GM10248 (cell line): ENCODE data around the gene INPP4B.

Source experiments
- CTCF ChIA-PET: fragments of 300-600 bp; sonication (Branson Sonifier 250); formaldehyde crosslinking; extraction: SDS; loops from one replicate; lab custom pipeline; 2021; ENCODE audit warnings: antibody characterized with exemption; lab: Yijun Ruan, JAX
- POLR2A ChIA-PET: fragments of 350-650 bp; sonication (Branson Sonifier 250); formaldehyde crosslinking; extraction: SDS; loops from one replicate; lab custom pipeline; 2020; ENCODE audit warnings: antibody characterized with exemption; lab: Yijun Ruan, JAX
- DNase-seq: peaks from one replicate; pipeline ENCODE4 v3.0.0; 2012; ENCODE audit errors: extremely low spot score
- CTCF ChIP-seq: IDR thresholded peaks from 2 replicates; pipeline ENCODE4 v1.5.1; 2012; ENCODE audit warnings: mild to moderate bottlenecking, low read depth; ENCODE audit errors: extremely low read depth, missing control alignments, control extremely low read depth

The INPP4B gene

DNA sequence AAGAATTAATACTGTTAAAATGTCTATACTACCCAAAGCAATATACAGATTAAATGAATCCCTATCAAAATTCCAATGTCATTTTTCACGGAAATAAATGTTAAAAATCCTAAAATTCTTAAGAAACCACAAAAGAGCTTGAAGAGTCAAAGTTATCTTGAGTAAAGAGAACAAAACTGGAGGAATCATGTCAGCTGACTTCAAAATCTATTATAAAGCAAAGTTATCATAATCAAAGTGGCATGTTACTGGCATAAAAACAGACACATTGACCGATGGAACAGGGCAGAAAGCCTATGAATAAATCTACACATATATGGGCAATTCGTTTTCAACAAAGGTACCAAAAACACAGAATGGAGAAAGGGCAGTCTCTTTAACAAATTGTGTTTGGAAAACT, 579.0 kb downstream of the INPP4B start:
- ChIA-PET POLR2A (no interaction called here), CTCF (no interaction called here)
- DNase-seq = no peak
- no peak for TF ChIP-seq CTCF

DNA sequence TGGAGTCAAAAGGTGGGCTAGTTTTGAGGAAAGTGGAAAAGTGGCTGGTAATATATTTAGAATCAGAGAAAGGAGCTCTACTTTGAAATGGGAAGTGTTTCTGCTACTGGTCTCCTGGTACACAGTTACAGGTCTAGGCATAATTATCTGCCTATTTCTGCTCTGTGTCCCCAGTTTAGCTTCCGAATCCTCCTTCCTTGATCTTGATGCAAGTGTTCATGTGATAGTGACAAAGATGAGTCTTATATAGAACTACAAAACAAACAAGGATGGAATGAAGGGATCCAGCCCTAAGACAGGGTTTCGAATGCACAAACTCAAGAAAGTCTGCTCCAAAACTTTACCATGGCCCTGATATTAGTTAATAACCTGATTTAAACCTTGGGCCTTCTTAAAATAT, 580.2 kb downstream of the INPP4B start:
- no peak for DNase-seq
- TF ChIP-seq CTCF = no peak
- ChIA-PET POLR2A (no interaction called here), CTCF (interaction anchor here (1.7 kb wide), 1 partner anchor 17 kb away, joined by 7 read pairs; no protein-coding TSS in a partner anchor)

DNA sequence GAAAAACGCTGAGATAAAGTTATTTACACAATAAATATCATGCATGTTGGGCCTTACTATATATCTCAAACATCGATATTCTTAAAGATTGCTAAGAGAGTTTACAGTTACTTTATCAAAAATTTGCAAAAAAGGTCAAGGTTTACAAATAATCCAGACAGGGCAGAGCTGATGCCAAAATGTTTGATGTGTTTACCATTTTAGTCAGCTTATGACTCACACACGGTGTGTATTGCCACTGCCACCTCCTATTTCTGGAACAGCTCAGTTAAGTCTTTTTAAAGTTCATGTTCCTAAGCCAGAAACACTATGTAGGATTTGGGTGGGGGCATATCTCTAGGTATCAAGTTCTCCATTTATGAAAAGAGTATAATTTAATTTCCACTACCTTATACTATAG, 580.6 kb downstream of the INPP4B start:
- POLR2A ChIA-PET = no interaction called here
- no peak for TF ChIP-seq CTCF
- CTCF ChIA-PET = interaction anchor here (1.7 kb wide), 1 partner anchor 18 kb away, joined by 7 read pairs; no protein-coding TSS in a partner anchor
- DNase-seq = no peak

- DNase-seq = no peak
- no peak for TF ChIP-seq CTCF
- CTCF ChIA-PET = interaction anchor here (1.7 kb wide), 1 partner anchor 18 kb away, joined by 7 read pairs; no protein-coding TSS in a partner anchor
- POLR2A ChIA-PET = no interaction called here
Observed at GRCh38 chr4:142264961-142265360, 581.1 kb downstream of the INPP4B start.

- TF ChIP-seq CTCF = no peak
- DNase-seq = no peak
- ChIA-PET CTCF (no interaction called here), POLR2A (no interaction called here)
Observed at GRCh38 chr4:142262956-142263355, 583.1 kb downstream of the INPP4B start.

GRCh38 chr4:142248946-142249345, 597.2 kb downstream of the INPP4B start:
- POLR2A ChIA-PET = no interaction called here
- CTCF ChIA-PET = no interaction called here
- no peak for TF ChIP-seq CTCF
- no peak for DNase-seq
